ENCODE measurements around the gene AOC1.
"Not testable (repeated sequence)": the region's sequence is repeated elsewhere in the genome, so short reads cannot be mapped to it uniquely, and the experiment has no call there.

Gene AOC1, protein sequence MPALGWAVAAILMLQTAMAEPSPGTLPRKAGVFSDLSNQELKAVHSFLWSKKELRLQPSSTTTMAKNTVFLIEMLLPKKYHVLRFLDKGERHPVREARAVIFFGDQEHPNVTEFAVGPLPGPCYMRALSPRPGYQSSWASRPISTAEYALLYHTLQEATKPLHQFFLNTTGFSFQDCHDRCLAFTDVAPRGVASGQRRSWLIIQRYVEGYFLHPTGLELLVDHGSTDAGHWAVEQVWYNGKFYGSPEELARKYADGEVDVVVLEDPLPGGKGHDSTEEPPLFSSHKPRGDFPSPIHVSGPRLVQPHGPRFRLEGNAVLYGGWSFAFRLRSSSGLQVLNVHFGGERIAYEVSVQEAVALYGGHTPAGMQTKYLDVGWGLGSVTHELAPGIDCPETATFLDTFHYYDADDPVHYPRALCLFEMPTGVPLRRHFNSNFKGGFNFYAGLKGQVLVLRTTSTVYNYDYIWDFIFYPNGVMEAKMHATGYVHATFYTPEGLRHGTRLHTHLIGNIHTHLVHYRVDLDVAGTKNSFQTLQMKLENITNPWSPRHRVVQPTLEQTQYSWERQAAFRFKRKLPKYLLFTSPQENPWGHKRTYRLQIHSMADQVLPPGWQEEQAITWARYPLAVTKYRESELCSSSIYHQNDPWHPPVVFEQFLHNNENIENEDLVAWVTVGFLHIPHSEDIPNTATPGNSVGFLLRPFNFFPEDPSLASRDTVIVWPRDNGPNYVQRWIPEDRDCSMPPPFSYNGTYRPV

DNA sequence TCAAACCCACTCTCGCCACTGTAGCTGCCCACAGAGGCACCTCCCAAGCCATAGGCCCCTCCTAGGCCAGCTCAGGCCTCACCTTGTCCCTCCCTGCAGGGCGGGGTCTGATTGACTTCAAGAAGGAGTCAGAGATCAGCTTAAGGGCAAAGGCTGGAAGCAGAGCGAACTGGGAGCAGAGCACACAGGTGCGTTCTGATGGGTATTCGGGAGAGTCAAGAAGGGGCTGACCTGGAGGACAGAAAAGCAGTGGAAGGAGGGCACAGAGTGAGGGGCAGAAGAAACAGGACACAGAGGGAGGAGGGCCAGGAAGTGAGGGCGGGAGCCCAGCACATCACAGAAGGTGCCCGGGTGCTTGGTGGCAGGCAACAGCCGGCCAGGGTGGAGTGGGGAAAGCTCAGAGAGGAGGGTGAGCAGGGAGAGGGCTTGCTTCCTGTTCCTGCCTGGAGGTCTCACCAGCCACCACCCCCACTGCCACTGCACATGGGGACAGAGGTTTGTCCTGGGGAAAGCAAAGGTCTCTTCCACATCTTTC, at the start of gene AOC1:
AOC1 (plus strand) TSS at position 147 of the 535 bp plus-strand sequence. CDS start 3,954 bp downstream, outside the sequence.
- no peak for DNase-seq (ENCODE audit: low read depth in 2 of 2)

DNA sequence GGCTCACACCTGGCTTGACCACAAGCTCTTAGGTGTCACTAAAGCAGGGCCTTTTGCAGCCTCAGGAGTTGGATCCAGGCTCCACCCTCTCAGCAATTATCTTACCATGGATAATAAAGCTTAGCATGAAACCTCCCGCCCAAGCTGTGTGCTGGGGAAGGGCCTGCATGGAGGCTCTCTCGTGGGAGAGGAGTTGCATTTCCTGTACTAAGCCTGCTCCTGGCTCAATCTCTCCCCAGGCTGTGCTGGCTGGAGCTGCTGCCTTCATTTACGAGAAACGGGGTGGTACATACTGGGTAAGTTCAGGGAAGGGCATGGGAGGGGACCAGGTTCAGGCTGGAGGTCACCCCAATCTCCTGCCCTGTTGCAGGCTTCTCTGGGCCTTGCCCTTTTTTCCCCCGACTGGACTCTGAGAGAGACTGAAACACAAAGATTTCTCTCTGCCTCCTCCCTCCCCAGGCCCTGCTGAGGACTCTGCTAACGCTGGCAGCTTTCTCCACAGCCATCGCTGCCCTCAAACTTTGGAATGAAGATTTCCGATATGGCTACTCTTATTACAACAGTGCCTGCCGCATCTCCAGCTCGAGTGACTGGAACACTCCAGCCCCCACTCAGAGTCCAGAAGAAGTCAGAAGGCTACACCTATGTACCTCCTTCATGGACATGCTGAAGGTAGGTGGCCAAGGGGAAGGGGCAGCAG, 49.0 kb upstream of the AOC1 start:
- DNase-seq (ENCODE audit: low read depth in 2 of 2) = no peak

DNA sequence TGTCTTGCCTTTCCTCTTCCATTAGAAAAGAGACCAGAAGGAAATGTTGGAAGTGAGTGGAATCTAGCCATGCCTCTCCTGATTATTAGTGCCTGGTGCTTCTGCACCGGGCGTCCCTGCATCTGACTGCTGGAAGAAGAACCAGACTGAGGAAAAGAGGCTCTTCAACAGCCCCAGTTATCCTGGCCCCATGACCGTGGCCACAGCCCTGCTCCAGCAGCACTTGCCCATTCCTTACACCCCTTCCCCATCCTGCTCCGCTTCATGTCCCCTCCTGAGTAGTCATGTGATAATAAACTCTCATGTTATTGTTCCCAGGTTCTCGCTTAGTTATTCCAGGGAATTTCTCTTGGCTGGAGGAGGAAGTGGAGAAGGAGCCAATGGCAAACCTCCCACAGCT, 47.5 kb upstream of the AOC1 start:
- no peak for DNase-seq (ENCODE audit: low read depth in 2 of 2)

DNA sequence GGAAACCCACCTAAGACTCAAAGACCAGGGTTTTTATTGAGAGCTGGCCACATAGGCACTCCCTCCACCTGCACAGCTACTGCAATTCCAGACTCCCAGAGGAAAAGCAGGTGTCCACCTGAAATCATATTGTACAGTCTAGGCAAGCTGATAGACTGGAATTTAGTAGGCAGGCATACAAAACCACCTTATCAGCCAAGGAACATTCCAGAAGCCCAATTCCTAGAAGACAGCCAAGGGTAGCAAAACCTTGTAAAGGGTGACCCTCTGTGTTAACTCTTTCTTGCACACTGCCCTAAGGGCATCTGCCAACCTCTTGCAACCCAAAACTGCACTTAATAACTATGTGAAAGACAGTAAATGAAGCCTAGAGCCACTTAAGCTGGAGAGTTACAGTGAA, 46.5 kb upstream of the AOC1 start:
- no peak for DNase-seq (ENCODE audit: low read depth in 2 of 2)

DNA sequence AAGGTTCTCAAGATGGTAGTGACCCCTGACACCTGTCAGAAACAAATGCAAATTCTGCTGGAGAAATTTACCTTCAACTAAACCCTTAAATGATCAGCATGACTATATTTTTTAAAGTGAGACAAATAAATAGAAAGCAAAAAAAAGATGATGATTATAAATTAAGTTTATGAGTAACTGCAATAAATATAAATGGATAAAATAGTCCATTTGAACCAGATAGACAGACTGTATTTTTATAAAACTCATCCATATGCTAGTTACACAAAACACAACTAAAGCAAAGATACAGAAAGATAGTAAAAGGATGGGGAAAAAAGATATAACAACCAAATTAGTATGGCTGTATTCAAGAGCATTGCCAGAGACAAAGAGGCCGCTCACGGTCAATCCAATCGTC, 45.9 kb upstream of the AOC1 start:
- DNase-seq (ENCODE audit: low read depth in 2 of 2) = no peak

DNA sequence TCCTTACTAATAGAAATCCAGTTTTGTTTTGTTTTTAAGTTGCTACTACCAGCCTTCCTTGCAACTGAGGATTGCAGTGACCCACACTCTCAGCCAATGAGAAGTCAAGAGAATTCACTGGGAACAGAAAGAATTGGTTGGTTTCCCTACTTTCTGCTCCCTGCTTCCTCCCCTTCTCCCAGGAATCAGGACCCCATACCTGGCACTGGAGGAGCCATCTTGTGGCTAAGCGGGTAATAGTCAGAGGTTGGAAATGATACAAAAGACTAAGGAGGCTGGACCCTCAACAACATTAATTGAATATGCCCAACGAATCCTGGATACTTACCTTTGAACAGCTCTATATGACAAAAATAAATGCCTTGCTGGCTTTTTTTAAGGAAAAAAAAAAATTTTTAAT, 45.5 kb upstream of the AOC1 start:
- DNase-seq (ENCODE audit: low read depth in 2 of 2) = no peak

DNA sequence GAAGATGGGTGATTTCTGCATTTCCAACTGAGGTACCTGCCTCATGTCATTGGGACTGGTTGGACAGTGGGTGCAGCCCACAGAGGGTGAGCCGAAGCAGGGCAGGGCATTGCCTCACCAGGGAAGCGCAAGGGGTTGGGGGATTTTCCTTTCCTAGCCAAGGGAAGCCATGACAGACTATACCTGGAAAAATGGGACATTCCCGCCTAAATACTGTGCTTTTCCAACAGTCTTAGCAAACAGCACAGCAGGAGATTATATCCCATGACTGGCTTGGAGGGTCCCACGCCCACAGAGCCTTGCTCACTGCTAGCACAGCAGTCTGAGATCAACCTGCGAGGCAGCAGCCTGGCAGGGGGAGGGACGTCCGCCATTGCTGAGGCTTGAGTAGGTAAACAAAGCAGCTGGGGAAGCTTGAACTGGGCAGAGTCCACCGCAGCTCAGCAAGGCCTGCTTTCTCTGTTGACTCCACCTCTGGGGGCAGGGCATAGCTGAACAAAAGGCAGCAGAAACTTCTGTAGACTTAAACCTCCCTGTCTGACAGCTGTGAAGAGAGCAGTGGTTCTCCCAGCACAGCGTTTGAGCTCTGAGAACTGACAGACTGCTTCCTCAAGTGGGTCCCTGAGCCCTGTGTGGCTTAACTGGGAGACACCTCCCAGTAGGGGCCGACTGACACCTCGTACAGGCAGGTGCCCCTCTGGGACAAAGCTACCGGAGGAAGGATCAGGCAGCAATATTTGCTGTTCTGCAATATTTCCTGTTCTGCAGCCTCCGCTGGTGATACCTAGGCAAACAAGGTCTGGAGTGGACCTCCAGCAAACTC, 44.5 kb upstream of the AOC1 start:
- not testable (repeated sequence) for DNase-seq (ENCODE audit: low read depth in 2 of 2)

DNA sequence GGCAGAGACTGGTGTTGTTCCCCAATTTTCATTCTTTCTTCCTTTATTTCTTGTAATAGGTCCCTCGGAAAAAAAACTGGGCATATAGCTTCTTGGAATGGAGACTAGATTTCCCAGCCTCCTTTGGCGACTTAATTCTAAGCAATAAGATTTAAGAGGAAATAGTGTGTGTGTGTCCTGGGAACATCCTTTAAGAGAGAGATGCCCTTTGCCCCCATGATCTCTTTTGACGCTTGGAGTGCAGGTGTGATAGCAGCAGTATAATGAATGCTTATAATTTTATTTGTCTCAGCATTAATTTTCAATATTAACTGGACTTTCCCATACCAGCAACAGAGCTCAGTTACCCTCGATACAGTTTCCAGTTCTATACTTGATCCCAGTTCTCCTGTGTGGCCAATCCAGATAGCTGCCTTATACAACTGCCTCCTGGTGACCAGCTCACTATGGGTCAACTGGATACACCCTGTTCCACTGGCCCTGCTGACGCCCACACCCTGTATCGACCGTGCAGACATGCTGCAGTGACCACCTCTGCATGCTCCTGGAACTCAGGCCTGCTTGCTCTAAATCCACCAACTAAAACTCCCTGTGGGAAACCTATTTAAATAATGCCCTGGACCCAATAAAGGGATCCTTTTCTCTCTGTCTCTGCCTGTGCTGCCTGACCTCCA, 37.9 kb upstream of the AOC1 start:
- no peak for DNase-seq (ENCODE audit: low read depth in 2 of 2)

DNA sequence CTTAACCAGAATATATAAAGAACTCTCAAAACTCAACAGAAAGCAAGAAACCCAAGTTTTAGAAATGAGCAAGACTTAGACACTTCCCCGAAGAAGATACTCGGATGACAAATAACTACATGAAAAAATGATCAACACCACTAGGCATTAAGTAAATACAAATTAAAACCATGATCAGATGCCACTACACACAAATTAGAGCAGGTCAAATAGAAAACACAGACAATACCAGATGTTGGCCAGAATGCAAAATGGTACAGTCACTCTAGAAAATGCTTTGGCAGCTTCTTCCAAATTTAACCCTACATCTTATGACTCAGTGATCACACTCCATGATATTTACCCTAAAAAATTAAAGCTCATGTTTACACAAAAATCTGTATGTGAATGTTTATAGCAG, 33.3 kb upstream of the AOC1 start:
- DNase-seq (ENCODE audit: low read depth in 2 of 2) = no peak

DNA sequence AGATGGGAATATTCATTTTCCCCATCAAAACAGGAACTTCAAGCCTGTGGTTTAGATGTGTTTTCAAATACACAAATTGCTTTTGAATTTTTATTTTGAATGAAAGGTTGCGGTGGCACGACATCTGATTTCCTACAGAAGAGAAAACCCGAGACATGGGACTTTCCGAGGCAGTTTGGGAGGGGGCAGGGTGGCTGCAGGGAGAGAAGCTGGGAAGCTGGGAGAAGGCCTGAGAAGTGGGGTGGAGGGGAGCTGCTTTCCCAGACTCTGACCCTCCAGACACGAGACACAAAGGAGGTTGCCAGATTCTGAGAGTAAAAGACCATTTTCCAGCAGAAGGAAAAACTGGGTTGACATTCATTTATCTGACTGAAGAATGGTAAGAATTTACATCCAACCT, 32.2 kb upstream of the AOC1 start:
- no peak for DNase-seq (ENCODE audit: low read depth in 2 of 2)

DNA sequence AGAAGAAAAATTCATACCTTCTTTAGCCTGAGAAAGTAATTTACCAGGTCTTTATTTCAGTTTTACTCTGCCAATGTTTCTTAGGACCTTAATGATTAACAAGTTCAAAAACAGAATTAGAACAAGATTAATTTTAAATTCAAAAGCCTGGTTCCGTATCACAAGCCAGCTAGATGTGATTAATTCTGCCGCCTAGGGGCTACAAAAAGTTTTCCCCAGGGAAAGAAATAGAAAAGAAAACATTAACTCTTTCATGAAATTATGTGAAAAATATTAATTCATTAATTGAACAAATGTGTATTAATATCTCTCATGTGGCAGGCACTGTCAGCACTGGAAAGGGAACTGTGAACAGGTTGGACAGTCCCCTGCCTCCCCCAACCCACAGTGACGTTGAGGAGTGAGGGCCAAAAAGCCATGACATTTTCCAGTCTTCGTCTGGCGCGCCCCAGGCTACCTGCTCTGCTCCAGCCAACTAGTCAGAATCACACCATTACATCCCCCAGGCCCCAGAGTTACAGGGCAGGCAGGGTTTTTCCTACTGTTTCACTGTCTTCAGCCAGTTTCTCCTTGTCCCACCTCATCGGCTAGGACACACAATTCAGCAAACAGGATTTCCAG, 31.6 kb upstream of the AOC1 start:
- no peak for DNase-seq (ENCODE audit: low read depth in 2 of 2)

DNA sequence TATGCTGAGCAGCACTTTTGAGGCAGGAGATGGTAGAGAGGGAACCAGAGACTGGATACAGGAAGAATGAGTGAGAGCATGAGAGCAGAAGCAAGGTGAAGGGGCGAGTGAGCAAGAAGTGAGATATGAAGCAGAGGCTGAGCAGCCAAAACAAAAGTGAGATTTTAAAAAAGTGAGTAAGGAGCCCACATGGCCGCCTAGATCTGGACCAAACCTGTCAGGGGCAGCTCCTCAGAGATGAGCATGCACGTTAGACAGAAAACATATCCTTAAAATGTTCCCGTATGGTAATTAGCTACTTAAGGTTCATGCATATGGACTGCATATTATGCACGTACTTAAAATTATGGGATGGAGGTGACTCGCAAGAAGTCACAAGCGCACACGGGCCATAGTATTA, 29.3 kb upstream of the AOC1 start:
- no peak for DNase-seq (ENCODE audit: low read depth in 2 of 2)

DNA sequence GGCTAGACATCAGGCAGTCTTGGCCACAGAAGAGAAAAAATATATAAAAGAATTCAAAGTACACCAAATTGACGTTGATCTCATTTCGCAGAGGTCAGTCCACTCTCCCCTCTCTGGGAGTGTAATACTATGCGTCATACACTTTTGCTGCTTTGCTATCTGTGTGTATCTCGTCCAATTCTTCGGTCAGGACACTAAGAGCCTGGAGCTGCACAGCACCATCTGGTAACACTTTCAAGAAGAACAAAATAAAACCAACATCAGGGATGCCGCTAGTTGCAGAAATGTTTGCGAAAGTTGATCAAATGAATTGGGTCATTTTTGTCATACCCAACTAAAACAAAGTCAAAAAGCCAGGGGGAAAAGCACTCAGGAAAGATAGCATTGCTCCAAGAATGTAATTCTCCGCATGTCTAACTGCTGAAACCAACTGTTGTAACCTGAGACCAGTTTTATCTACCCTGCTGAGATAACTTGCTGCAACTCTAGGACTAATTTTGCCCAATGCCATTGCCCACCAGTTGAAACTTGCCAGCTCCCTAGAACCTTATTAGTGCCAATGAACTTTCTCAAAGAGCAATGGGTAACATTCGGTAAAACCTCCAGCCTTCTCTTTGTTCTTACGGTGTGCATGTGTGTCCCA, 28.7 kb upstream of the AOC1 start:
- no peak for DNase-seq (ENCODE audit: low read depth in 2 of 2)

DNA sequence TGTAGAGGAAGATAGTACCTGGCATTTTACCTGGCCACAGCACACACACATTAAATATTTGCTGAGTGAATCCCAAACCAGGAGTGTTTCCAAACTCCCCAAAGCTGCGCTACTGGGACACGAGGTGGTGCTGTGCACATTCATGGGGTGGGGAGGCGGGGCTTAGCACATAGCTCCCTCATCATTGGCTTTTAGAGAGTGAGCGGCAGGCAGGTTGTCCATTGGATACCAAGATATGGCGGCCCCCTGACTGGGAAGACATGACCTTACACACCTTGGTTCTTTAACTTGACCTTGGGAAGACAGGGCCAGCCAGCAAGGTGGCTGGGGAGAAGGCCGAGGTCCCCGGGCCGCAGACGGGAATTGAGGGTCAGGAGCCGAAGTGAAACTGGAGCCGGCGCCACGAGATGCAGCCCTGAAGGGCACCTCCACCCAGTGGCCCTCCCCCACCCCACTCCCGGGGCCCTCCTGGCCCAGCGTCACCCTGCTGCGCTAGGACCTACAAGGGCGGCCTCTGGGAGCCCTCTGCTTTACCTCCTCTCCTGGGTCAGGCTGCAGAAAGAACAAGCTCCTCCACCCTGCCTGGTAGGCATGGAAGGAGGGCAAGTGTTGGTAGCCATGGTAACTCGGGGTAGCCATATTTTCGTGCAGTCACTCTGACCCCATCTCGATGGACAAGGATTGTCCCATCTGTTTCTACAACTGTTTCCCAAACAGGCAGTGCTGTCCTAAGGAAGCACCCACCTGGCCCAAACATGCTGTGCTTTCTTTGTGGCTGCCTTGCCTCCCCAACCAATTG, 27.7 kb upstream of the AOC1 start:
- DNase-seq (ENCODE audit: low read depth in 2 of 2) = no peak

DNA sequence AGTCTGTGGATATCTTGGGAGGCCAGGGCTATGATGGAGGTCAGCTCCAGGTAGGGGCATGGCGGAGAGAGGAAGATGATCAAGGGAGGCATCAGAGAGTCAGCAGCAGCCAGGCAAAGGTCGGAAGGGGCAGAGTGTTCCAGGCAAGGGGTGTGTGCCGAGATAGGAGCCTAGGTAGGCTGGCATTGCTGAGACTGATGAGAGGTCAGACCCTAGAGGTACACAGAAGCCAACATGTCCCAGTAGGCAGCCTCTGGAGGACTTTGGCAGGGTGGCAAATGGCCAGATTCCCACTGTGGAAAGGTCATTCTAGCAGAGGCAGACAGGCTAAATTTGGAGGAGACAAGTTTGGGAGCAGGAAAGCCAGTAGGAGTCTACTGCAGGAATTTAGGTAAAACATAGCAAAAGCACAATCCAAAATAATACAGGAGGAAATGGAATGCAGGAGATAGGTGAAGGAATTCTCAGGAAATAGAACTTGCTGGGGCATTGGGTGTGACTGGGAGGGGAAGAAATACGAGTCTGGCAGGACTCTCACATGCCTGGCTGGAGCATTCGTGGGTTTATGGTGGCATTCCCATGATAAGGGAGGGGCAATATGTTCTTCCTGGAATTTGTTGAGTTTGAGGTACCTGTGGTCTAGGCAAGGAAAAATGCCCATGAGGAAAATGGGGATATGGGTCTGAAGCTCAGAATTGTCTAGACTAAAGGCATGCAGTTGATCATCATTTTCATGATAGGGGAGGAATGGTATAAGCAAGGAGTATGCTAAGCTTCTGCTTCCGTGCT, 26.1 kb upstream of the AOC1 start:
- DNase-seq (ENCODE audit: low read depth in 2 of 2) = no peak

DNA sequence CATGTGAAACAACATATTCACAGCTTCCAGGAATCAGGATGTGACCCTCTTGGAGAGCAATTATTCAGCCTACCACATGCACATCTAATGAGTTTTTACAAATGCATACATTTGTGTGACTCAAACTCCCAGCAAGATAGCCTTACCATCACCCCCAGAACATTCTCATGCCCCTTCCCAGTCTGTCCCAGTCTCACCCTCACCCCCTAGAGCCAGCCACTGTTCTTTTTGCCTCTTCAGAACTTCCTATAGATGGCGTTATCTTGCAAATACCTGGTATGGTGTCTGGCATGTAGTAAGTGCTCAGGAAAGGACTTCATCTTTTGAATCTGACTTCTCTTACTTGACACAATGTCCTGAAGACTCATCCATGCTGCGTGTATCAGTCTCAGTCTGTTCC, 23.9 kb upstream of the AOC1 start:
- no peak for DNase-seq (ENCODE audit: low read depth in 2 of 2)

DNA sequence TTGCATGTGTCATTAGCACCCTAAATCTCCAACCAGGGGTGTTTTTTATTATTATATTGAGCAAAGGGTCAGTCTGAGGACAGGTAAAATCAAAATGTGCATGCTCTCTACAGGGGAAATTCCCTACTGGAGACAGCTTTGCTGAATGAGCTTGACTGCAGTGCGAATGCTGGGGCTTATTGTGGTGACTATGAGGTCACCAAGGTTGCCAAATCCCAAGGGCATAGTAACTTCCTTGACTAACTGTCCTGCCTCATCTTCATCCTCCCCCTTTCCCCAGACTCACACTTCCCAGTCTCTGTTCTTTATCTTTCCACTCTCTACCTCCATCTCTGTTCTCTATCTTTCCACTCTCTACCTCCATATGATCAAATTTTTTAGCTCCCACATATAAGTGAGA, 22.9 kb upstream of the AOC1 start:
- no peak for DNase-seq (ENCODE audit: low read depth in 2 of 2)

DNA sequence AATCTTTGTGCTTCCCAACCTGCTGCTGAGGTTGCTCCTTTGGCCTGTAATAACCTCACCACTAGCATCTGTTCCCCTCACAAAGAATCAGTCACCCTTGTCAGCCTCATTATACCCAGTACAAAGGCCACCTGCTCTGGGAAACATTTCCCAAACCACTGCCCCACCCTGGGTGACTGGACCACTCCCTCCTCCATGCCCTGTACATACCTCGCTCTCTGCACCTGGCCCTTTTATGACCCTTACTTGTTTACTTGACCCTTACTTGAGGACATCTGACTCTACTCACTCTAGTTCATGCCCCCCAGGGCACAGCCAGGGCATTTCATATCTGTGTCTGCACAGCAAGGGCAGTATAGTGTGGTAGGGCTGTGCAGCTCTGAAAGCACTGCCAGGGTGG, 21.4 kb upstream of the AOC1 start:
- no peak for DNase-seq (ENCODE audit: low read depth in 2 of 2)
